ENCODE data around the gene SEPHS1. TPM values are rescaled to one million over a fixed set of nuclear protein-coding genes. Genes with fewer than 3 reads are reported as not detected.
"Not testable (repeated sequence)": the region's sequence is repeated elsewhere in the genome, so short reads cannot be mapped to it uniquely, and the experiment has no call there.

Gene SEPHS1, protein sequence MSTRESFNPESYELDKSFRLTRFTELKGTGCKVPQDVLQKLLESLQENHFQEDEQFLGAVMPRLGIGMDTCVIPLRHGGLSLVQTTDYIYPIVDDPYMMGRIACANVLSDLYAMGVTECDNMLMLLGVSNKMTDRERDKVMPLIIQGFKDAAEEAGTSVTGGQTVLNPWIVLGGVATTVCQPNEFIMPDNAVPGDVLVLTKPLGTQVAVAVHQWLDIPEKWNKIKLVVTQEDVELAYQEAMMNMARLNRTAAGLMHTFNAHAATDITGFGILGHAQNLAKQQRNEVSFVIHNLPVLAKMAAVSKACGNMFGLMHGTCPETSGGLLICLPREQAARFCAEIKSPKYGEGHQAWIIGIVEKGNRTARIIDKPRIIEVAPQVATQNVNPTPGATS
- 38.0 TPM for total RNA-seq
- long read RNA-seq, transcript SEPHS1-201 (9 exons, 3,273 nt) = major isoform, 47 of 59 reads
- long read RNA-seq, partial matches to known transcripts = 4 of 59 reads
- long read RNA-seq, other reads (novel, unspliced or antisense) = 4 of 59 reads

DNA sequence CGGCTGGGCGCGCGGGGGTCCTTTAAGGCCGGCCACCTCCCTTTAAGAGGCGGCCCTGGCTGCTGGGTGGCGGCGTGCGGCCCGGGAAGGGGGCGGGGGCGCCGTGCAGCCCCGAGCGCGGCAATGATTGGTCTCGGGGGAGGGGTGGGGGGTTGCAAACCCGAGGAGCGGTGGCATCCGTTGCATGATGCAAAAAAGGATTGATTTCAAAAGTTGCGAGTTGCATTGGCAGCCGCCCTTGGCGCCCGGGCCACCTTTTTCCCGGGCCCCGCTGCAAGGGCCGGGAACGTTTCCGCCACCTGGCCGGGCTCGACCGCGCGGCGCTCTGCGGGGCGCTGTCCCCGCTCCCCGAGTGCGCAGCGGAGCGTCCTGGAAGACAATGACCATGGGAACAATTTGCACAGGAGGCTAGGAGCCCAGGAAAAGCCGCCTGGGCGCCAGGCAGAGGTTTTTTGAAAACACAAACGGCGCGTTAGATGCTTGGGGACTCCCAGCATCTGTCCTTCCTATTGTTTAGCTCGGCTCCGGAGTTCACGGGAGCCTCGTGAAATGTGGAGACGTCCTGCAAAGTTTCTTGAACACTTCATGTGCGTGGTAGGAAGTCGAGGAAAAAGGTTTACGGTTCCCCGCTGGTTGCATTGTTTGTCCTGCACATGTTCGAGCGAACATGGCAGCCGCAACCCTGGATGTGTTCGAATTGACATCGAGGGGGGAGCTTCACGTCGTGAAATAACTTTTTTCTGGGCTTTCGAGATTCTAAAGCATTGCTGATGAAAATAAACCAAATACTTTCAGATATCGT lies at the start of gene SEPHS1:
Gene SEPHS1 (minus strand): TSS at position 78 of the 802 bp plus-strand sequence. CDS start 3,343 bp downstream, outside the sequence.
- peak; percentile 89 for DNase-seq (ENCODE audit: low spot score)

DNA sequence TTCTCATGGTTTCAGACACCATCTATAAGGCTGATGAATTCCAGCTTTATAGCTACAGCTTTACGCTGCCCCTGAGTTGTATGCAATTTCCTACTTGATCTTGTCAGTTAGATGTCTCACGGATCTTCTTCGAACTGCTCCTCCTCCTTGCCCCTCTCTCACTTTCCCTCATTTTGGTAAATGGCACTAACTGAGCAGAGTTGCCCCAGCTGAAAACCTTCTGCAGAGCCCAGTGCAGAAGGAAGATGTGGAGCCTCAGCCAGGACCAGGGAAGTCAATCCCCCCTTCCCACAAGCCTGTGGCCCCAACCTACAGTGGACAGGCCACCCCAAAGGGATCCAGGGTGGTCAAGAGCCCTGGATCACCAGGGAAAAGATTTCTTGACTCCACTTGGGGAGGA lies 49.0 kb upstream of the SEPHS1 start:
- no peak for DNase-seq (ENCODE audit: low spot score)

DNA sequence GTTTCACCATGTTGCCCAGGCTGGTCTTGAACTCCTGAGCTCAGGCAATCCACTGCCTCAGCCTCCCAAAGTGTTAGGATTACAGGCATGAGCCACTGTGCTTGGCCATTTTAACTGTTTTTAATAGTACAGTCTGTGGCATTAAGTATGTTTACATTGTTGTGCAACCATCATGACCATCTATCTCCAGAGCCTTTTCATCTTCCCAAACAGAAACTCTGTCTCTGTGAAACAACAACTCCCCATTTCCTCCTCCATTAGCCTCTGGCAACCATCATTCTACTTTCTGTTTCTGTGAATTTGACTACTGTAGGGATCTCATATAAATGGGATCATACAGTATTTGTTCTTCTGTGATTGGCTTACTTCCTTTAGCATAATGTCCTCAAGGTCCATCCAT lies 48.3 kb upstream of the SEPHS1 start:
- no peak for DNase-seq (ENCODE audit: low spot score)

DNA sequence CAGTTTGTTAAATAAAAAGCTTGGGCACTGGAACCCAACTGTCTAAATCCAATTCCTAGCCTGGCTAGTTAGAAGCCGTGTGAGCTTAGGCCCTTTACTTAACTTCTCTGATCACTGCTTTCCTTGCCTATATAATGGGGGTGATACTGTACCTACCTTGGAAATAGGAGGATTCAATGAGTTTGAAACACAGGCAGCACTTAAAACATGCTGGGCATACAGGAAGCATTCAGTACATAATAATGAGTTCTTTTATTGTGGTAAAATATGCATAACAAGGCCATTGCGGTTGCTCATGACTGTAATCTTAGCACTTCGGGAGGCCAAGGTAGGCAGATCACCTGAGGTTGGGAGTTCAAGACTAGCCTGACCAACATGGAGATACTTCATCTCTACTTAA lies 47.4 kb upstream of the SEPHS1 start:
- DNase-seq (ENCODE audit: low spot score) = no peak

DNA sequence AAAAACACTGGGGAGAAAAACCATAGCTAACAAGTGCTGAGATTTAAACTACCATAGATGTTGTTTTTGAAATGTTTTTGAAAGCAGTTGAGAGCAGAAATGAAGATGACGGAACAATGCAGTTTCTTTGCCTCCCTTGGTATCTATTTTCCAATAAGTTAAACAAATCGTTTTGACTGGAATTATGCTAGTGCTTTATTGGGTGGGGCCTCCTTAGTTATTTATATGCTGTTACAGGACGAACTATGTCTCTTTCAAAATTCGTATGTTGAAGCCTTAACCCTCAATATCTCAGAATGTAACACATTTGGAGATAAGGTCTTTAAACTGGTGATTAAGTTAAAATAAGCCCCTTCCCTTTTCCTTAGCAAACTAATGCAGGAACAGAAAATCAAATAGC lies 45.5 kb upstream of the SEPHS1 start:
- no peak for DNase-seq (ENCODE audit: low spot score)

DNA sequence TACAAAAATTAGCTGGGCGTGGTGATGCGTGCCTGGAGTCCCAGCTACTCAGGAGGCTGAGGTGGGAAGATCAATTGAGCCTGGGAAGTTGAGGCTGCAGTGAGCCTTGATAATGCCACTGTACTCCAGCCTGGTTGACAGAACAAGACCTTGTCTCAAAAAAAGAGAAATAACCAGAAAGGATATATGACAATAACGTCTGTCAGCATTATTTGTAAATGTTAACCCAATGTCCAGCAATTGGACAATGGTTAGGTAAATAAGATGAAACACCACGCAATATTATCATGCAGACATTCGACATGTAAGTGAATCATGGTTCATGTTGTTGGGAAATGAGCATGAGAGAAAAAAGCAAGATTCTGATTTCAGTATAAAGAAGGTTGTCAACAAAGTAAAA lies 44.6 kb upstream of the SEPHS1 start:
- DNase-seq (ENCODE audit: low spot score) = no peak

DNA sequence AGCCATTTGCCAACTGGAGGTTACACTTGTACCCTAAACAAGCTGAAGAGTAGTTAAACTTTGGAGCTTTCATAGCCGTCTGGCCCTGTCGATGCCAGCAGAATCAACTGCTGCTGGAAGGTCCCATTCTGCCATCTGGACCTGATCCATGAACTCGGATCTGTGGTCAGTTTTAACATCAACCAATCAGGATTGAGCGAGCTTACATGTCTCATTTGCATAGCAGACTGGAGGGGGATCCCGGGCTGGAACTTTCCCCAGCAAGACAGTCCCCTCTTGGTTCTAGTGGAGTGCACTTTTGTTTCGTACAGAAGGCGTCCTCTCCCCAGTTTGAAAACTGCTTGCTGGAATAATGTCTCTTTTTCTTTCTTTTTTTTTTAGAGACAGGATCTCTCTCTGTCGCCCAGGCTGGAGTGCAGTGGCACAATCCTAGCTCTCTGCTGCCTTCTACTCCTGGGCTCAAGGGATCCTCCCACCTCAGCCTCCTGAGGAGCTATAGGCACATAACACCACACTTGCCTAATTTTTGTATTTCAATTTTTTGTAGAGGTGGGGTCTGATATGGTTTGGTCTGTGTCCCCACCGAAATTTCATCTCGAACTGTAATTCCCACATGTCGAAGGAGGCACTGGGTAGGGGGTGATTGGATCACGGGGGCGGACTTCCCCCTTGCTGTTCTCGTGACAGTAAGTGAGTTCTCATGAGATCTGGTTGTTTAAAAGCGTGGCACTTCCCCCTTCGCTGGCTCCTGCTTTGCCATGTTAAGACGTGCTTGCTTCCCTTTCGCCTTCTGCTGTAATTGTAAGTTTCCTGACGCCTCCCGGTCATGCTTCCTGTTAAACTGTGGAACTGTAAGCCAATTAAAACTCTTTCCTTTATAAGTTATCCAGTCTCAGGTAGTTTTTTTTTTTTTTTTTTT lies 42.8 kb upstream of the SEPHS1 start:
- no peak for DNase-seq (ENCODE audit: low spot score)

DNA sequence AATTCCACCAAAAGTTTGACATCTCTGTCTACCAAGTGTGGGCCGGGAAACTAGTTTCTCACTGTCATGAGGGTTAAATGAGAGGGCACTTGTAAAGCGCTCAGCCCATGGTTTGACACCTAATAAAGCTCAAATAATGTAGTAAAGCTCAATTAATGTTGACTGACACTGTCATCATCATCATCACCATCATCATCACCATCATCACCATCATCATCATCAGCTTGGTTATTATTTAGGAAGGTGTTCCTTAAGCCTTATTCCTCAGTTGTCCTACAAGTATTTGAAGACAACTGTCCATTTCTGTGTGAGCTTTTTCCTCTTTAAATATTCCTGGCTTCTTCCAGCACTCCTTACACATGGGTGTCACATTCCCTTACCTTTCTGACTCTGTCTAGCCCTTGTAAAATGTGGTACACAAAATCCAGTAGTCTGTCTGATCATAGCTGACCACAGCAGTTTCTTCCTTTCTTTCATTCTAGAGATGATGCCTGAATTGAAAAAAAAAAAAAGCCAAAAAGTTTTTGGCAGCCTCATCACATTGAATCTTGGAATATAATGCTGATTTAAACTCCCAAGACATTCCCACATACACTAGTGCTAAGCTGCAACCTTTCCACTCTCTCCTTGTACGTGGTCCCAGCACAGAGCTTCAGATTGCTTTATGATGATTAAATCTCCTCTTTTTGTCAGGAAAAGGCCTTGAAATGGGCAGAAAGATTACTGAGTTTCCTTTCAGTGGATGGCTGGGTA lies 40.6 kb upstream of the SEPHS1 start:
- no peak for DNase-seq (ENCODE audit: low spot score)

DNA sequence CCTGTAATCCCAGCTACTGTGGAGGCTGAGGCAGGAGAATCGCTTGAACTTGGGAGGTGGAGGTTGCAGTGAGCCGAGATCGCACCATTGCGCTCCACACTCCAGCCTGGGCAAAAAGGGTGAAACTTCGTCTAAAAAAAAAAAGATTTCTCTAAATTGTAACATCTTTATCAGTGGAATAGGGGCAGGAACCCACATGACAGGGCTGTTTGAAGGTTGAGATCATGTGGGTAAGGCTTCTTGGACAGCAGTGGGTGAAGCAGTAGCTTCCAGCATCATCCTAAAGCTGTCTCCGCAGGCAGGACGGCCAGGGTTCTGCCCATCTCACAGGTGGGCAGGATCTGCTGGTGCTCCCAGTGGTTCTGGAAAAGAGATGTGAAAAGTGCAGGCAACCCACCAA lies 37.9 kb upstream of the SEPHS1 start:
- DNase-seq (ENCODE audit: low spot score) = no peak

DNA sequence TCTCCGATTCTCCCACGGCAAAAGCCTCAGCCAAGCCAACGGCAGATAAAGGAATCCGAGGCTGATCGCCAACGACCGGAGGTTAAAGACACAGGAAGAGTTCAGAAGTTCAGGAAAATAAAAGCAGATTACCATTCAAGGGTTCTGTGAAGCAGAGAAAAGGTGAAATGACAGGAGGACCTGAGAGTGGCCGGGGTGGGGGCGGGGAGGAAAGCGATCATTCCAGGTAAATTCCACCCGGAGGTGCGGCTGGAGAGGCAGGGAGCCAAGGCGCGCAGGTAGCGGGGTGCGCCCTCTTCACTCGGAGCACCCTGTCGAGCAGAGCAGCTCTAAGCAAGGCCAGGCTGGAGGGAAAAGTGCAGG lies 35.3 kb upstream of the SEPHS1 start:
- no peak for DNase-seq (ENCODE audit: low spot score)

DNA sequence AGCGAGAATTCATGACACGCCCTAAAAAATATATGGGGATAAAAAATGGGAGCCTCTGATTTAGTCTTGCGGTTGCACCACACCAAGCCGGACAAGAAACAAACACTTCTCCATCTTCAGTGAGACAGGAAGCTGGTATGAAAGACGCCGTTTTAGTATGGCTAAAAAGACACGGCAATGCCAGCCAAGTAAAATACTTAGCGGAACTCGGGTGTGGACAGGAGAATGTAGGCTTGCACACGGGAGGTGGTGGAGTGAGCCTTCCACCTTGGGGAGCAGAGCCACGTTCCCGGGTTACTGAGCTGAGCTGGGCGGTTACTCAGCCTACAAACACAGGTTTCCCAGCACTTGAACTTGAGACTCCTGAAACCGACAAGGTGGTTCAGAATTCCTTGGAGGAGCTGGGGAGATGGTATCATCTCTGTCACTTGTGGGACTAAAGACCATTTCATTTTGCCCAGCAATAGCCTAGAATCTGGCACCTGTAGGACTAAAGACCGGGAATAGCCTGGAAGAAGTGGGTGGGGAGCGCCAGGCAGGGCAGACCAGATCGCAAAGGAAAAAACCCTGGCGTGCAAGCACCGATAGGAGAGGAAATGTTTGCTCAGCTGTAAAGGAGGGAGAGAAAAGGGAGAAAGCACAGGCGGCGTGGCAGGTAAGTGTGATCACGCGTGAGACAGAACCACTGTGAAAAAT lies 34.8 kb upstream of the SEPHS1 start:
- no peak for DNase-seq (ENCODE audit: low spot score)

DNA sequence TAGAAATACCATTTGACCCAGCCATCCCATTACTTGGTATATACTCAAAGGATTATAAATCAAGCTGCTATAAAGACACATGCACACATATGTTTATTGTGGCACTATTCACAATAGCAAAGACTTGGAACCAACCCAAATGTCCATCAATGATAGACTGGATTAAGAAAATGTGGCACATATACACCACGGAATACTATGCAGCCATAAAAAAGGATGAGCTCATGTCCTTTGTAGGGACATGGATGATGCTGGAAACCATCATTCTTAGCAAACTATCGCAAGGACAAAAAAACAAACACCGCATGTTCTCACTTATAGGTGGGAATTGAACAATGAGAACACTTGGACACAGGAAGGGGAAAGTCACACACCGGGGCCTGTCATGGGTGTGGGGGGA lies 31.0 kb upstream of the SEPHS1 start:
- not testable (repeated sequence) for DNase-seq (ENCODE audit: low spot score)

DNA sequence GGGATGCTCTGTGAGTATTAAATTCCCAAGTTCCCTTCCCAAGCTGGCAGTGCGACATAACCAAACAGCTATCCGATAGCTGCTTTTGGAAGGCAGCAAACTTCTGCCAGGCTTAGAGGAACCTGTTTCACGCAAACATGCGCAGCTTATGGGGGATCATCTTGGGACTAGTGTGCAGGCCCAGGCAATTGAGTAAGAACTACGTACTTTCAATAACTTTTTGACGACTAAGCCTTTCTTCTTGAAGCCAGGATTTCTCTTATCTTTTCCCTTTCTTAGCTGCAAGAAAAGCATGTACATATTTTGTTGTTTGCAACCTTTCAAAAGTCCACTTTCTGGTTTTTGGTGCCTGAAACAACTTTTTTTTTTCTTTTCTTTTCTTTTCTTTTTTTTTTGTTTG lies 28.7 kb upstream of the SEPHS1 start:
- DNase-seq (ENCODE audit: low spot score) = no peak

DNA sequence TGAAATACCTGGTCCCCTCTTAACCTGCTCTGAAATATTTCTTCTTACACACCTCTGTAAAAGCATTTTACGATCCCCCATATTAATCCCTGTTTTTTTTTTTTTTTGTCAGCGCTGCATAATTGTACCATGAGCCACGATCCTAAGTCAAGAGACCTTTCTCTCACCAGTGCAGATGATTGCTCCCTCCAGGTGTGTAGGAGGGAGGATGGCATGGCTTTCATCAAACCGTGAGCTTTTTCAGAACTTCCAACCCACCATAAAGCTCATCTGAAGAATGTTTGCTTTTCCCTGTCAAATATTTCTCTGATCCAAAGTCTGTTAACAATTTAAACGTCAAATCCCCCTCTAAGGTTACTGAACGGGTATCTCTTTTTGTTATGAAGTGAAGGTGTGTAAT lies 28.2 kb upstream of the SEPHS1 start:
- no peak for DNase-seq (ENCODE audit: low spot score)

DNA sequence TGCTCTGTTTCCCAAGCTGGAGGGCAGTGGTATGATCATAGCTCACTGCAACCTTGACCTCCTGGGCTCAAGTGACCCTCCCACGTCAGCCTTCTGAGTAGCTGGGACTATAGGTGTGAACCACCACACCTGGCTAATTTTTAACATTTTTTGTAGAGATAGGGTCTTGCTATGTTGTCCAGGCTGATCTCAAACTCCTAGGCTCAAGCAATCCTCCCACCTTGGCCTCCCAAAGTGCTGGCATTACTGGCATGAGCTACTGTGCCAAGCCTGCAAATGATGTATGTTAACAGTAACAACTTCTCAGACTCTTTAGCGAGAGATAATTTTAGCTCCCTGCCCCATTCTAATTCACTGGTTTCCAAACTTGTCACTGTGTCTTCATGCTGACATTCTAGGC lies 27.7 kb upstream of the SEPHS1 start:
- DNase-seq (ENCODE audit: low spot score) = no peak

DNA sequence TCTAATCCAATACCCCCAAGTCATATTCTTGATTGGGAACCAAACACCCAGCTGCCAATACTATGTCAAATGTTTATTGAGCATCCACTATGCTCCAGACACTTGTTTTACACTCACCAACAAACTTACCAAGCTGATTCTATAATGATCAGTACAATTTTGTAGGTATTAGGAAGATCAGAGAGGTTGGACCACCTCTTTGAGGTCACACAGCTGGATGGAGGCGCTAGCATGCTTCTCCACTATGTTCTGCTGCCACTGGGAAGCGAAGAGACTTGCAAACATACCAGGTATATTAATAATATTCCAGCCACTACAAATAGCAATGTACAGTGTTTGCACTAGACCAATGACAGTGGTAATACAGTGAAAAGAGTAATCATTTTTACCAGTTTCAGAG lies 25.6 kb upstream of the SEPHS1 start:
- DNase-seq (ENCODE audit: low spot score) = no peak

DNA sequence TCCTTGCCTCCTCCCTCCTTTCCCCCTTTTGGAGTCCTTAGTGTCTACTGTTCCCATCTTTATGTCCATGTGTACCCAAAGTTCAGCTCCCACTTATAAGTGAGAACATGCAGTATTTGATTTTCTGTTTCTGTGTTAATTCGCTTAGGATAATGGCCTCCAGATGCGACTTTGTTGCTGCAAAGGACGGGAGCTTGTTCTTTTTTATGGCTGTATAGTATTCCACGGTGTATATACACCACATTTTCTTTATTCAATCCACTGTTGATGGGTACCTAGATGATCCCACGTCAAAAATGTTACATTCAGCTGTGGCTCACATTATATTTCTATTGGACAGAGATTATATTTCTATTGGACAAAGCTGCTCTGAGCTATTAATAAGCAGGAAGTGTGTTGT lies 24.4 kb upstream of the SEPHS1 start:
- DNase-seq (ENCODE audit: low spot score) = no peak

DNA sequence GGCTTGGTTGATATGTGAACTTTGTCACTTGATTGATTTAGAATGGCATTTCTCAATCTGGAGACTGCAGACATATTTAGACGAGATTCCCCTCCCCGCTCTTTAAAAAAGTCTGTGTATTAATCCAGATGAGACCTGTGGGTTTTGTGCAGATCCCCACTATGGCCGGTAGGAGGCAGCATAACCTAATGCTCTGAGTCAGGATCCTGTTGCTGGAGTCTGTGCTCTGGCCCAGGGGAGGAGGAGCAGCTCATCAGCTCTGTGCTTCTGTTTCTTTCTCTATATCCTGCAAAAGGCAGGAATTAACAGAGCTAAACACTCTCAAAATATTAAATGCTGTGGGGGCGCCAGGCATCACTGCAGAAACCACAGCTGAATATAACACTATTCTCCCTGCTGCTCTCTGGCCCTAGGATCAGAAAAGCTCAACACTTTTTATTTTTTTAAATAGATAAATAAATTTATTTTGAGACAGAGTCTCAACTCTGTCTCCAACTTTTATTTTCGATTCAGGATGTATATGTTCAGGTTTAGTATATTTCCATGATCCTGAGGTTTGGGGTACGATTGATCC lies 23.9 kb upstream of the SEPHS1 start:
- no peak for DNase-seq (ENCODE audit: low spot score)

DNA sequence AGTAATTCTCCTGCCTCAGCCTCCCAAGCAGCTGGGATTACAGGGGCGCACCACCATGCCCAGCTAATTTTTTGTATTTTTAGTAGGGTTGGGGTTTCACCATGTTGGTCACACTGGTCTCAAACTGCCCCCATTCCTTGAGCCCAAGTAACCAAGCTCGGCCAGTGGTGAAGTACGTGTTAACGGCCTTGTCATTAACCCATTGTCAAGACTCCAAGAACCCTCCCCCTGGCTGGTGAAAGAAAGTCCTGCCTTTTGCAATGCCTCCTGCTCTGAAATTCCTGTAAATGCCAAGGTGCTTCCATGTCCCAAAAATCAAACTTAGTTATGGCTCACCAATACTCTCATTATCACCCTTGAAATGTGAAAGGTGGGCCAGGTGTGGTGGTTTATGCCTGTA lies 18.8 kb upstream of the SEPHS1 start:
- DNase-seq (ENCODE audit: low spot score) = no peak

DNA sequence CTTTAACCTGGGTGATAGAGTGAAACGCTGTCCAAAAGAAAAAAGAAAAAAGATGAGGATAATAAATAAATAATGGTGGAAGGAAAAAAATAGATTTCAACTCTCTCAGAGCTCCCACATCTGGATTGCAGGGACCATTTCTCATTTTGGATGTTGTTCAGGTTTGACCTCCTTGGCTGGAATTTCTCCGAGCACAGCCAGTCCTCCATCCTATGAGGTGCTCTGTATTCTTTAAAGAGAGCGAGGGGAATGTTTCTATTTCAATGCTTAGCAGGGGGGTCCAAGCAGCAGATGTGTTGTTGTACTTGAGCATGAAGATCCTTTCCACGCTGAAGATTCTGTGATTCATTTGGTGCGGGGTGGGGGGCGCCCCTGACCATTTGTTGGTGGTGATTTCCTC lies 17.7 kb upstream of the SEPHS1 start:
- no peak for DNase-seq (ENCODE audit: low spot score)

All from mesenteric fat pad (tissue), 1 donor.